CD4-positive, alpha-beta T cell treated with Interferon gamma for 1 hour (primary cell): Measurements from ENCODE around the gene ARL8A.

Experiments
- DNase-seq: peaks from one replicate; pipeline ENCODE4 v3.0.0-alpha.2; 2020

Gene ARL8A

DNA sequence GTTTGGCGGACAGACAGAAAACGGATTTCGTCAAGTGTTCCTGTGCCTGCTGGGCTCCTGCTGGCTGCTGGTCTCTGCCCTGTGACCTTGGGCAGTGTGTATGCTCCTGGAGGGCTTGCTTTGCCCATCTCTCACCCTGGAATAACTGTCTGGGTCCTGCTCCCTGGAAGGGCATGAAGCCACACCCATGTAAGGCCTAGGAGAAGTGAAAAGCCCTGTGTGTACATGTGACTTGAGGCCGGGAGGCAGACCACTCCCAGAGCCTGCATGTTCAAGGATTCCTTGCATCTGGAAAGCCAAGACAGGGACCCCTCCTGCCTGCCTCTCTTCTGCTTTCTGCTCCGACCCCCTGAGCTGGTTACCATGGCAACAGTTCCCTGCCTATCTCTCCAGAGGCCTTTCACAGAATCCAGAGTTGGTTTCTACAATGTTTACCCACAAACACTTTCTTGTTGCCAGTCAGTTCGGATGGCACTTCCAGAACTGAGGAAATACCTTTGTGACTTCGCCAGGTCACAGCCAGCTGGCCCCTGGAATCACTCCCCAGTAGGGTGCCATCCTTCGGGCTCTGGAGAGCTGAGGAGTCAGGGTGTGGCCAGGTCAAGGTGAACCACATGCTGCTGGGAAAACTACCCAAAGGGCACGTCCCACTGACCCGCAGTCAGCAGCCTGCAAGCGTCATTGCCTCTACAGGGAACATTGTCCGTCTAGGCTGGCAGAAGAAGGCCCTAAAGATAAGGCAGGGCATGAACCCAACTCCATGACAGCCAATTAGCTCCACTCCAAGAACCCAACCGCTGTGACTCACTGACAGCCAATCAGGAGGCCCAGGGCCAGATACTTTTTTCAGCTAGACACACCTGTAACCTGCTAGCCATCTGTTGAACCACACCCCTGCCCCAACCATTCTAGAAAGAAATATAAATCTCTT lies 36.5 kb downstream of the ARL8A start:
- DNase-seq: no peak

DNA sequence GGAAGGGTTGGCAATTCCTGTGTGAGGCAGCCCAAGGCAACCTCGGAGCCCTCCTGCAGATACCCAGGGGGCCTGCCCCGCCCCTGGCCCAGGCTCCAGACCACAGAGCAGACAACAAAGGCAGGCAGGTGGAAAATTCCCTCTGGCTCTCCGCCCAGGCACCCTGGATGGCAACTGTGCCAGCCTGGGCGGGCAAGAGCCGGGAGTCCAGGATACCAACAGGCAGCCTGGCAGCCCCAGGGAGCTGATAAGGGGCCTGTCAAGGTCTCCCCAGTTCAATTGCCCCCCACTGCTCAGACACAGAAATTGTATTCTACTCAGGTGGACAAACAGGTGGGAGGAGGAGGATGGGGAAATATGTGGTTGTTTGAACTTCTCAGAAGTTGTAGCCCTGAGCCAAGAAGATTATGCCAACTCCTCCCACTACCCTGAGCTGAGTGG lies 37.2 kb downstream of the ARL8A start:
- no peak for DNase-seq

DNA sequence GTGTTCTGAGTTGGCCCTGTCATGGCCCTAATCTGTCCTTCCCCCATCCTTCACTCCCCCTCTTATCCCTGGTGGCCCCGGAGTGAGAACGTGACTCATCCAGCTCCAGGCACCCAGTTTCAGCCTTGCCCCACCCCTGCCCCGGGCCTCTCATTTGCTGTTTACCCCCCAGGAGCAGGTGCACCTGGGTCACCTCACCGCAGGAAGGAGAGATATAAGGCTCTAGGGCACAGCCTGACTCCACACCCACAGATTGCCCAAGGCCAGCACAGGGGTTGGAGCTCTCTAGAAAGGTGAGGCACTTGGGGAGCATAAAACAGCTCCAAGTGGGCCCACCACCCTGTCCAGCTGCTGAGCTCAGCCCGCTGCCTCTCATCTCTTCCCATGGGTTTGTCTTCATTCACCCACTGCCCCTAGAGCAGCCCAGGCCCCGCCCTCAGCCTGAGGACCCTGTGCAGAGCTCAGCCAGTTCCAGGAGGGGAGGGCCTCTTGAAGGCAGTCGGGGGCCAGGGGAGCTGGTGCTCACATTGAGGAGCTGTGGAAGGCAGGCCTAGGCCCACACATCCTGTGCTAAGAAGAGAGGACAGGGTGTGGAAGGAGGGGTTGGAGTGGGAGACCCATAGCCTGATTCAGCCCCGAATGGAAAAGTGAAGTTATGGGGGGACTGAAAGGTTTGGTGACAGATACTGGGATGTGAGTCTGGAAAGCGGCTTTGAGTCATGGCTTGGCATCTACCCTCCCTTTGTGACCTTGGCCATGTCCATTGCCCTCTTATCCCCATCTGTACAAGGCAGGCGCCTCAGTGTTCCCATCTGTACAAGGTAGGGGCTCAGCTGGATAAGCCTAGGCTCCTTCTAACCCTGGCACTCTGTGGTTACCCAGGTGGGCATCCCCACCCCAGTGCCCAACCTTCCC lies 37.9 kb downstream of the ARL8A start:
- DNase-seq: no peak

DNA sequence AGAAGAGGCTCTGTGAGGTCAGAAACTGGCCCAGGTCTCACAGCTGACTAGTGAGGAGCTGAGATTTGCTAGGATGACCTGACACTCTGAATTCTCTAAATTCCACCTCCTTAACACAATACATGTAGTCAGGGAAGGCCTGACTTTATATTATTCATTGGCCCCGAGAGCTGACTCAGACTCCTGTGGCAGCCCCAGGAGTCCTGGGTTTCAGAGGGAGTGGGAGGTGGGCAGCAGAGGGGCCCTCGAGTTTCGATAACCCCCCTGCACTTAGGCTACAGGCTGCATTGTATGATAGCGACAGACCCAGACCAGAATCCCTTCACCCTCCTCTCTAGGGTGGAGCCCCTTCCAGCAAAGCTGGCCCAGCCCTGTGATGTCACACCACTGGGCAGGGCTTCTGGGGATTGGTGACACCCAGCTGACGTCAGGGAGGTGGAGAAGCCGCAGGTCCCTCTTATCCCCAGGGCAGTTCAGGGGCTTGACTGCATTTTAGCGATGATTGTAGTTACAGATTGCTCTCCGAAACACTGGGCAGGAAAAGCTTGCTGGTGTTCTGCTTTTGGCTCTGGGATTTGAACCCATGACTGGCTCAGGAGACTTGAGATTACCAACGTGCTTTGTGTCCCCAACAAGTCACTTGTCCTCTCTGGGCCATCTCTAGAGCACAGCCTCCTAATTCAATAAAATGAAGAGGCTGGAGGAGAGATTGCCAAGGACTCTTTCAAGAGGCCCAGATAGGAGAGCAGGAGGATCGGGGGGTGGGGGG lies 38.8 kb downstream of the ARL8A start:
- DNase-seq: no peak

DNA sequence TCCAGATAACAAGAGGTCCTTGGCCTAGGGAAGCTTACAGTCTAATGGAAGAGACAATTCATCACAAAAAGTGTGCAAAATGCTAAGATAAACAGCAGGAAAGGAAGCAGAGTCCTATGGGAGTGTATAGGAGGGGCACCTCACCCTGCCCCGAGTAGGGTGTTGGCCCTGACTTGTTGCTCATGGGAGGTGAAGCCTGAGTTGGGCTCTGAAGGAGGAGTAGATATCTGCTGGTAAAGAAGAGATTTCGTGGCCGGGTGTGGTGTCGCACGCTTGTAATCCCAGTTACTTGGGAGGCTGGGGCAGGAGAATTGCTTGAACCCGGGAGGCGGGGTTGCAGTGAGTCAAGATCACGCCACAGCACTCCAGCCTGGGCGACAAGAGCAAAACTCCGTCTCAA lies 40.5 kb downstream of the ARL8A start:
- DNase-seq: no peak

DNA sequence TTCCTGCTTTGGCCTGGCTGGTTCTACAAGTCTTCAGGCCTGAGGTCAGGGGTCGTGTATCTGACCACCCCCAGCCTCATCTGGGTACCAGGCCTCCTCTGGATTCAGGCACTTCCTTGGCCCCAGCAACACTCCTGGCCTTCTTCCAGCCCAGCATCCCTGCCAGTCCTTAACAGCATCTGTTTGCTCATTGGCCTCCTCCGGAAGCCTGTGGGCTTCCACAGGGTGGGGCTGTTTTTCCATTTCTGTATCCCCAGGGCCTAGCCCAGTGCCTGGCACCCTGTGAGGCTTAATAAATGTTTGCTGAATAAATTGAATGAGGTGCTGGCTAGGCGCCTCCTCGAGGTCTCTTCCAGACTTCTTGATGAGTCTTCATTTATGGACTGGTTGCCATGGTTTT lies 43.4 kb downstream of the ARL8A start:
- no peak for DNase-seq

DNA sequence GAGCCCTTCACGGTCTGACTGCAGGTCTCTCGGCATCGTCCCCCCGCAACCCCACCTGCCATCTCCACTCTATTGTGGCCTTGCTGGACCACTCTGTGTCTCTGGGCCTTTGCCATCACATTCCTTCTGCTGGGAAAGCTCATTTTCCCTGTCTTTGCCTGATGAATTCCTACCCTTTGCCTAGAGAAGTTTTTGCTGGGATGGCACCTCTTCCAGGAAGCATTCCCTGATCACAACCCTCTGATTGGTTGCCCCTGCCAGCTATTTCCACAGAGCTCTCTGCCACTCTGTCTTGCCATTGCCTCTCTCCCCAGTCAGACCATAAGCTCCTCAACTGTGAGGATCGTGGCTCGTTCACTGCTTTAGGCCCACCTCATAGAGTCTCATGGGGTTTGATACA lies 50.7 kb downstream of the ARL8A start:
- no peak for DNase-seq

DNA sequence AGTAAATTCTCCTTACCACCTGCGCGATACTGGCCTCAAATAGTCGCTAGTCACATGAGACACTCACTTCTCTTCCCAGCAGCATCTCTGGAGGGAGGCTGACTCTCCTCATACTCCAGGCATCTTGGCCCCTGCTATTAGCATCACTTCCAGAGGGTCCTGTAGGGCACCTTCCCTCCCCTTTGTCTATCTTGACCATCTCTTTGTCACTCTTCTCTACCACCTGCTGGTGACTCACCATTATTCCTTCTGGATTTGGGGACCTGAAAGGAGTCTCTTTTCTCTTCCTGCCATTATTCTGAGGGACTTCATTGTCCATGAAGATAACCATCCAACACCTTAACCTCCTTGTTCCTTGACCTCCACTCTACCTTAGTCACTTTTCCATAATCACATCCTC lies 53.5 kb downstream of the ARL8A start:
- DNase-seq: no peak

DNA sequence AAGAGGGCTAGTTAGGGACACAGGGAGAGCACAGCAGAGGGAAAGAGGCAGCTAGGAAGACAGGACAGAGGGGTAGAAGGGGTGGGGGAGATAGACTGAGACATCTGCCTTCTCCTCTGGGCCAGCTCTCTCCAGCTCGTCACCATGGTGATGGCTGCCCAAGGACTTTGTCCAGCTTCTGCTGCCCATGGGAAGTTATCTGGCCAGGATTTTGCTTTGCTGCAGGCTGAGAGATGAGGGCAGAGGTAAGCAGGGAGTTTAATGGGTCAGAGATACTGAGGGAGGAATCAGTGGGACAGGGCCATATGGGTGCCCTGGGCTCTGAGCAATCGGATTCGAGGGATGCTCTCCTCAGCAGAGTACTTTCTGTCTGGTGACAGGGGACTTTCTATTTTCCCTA lies 56.3 kb downstream of the ARL8A start:
- no peak for DNase-seq

DNA sequence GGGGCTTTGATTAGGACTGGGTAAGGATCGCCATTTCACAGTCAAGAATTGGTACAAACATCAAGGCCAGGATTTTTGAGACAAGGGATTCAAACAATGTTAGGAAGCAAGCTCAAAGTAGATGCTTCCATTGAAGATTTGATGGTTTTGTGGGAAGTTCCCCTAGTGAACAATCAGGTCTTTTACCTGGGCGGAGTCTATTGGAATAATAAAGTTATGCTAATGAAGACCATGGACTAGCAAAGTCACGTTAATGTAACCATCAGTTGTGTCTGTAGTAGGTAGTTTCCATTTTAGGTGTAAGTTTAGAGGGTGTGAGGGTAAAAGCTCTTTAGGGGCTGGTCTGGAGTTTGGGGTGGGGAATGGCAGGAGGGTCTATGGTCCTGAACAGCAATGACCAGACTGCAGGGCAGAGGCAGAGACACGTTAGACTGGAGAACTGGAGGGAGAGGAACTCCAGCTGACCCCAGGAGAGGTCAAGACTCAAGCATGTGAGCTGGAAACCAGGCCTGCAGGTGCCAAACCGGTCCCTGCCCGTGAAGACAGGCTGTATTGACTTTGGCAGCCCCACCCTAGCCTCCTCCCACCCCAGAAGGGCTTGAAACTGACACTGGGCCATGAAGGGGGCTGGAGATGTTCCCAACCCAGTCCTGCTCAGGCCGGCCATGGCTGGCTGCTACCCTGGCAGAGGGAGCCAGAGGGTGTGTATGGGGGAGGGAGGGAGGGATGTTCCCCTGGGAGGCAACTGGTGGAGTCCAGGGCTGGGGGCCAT lies 57.8 kb downstream of the ARL8A start:
- DNase-seq: no peak

DNA sequence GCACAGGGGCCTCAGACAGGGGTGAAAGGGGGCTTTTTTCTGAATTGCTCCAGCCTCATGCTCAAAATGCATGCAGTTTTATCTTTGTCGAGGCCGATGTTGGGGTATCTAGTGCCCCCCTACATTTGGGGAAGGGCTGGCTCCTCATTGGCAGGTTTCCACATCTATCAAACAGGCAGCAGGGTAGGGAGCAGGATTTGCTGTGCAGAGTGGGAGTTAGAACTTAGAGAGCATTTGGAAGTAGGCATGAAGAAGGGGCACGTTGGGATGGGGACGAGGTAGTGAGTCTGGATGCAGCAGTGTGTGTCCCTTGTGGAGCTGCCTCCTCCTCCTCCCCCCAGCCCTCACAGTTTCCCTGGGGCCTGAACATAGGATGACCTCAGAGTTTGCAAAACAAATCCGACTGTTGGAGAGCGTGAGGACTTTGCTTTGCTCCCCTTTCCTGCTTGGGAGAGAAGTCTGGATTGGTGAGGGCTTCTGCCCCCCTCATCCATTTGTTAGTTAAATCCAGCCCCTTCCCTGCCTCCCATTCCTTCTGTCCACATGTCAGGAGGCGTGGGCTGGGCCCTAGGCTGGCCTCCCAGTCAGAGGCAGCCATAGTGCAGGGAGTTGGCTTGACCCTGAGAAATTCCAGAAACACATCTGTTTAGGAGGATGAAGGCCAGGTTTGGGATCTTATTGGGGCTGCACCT lies 58.7 kb downstream of the ARL8A start:
- no peak for DNase-seq

DNA sequence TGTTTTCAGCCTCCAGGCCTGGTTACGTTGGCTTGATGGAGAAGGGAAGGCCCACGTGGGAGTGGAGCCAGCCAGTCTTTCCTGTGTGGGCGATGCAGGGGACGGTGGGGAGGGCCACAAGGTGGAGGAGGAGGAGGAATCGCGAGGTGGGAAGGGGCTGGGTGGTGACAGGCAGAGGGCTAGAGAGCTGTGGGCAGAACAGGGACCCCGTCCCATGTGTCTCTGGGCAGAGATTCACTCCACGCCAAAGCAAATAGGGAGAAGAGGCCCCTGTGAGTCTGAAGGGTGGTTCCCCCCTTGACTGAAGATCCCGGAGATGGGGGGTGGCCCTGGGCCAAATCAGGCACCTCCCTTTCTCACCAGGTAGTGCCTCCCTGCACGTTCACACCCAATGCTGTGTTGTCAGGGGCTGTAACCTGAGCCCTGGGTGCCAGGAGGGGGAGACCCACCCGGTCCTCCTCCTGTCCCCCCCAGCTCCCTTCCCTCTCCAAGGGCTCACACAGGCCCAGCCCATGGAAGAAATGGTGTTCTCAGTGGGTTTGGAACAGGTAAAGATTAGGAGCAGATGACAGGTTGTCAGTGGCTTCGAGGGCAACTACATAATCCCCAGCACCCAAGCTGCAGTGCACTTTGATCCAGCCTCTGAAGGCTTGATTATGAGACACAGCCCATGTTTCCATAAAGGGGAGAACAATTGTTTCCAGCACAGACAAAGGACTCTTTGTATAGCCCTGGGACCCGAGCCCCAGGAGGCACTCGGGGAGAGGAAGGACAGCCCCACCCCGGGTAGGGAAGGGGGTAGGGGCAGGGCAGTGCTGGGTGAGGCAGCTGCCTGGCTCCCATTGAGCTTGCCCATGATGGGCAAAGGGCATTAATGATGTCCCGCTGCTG lies 59.5 kb downstream of the ARL8A start:
- no peak for DNase-seq
